ENCODE data around the gene BCL11B. TPM values are rescaled to one million over a fixed set of nuclear protein-coding genes. Genes with fewer than 3 reads are reported as not detected.

BCL11B gene
- total RNA-seq, 4 donors from 2014 or later = 7.7 to 10.2 (median 10.0) TPM

DNA sequence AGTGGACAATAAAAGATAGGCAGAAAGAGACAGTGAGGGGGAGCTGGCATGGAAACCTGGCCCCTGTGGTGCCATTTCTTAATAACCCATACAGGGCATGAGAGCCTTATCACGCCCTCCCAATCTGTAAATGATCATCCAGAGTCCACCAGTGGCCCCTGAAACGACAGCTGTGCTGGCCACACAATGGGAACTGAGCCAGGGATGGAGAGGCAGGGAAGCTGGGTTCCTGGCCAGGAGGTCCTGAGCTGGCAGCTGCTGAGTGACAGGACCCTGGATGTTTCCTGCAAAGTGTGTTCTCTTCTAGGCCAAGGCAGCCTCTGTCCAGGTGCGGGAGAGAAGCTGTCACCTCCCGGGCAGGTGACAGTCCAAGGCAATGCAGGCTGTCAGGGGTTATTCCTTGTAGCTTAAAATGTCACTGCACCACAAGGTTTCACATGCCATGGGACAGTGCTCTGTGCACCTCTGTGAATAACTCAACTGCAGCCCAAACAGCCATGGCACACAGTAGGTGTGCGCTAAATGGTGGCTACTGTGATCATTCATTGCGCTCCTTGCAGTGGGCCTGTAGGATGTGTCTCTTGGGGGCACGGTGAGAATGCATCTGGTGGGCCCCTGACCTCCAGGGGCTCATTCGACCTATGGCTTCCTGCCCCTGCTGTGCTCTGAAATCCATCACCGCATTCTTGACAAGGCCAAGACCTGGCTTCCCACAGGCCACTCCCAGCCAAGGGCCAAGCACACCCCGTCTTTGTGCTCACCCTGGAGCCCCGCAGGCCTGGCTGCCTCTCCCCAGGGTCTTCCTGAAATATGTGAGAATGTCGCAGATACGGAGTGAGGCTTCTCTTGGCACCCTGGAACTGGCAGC is 46.3 kb upstream of the BCL11B start:
- no peak overlapping the region for H3K4me3 ChIP-seq
- no peaks in the 10 kb centered on the region for H3K9me3 ChIP-seq
- H3K27me3 ChIP-seq = no peaks in the 10 kb centered on the region
- no peaks in the 10 kb centered on the region for H3K36me3 ChIP-seq
- TF ChIP-seq, protein P1, sequence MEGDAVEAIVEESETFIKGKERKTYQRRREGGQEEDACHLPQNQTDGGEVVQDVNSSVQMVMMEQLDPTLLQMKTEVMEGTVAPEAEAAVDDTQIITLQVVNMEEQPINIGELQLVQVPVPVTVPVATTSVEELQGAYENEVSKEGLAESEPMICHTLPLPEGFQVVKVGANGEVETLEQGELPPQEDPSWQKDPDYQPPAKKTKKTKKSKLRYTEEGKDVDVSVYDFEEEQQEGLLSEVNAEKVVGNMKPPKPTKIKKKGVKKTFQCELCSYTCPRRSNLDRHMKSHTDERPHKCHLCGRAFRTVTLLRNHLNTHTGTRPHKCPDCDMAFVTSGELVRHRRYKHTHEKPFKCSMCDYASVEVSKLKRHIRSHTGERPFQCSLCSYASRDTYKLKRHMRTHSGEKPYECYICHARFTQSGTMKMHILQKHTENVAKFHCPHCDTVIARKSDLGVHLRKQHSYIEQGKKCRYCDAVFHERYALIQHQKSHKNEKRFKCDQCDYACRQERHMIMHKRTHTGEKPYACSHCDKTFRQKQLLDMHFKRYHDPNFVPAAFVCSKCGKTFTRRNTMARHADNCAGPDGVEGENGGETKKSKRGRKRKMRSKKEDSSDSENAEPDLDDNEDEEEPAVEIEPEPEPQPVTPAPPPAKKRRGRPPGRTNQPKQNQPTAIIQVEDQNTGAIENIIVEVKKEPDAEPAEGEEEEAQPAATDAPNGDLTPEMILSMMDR (IDR thresholded peaks at IDR 0.05) = no peak
- TF ChIP-seq POLR2A (IDR thresholded peaks at IDR 0.05) = no peak
- peak in 1 of 3 donors; percentile 70 for DNase-seq
- peak overlapping the region in 3 of 4 donors; percentile 53 to 89 (median 84) for H3K27ac ChIP-seq
- H3K4me1 ChIP-seq = peaks cover 0 to 30% (median 0%) of the 10 kb centered on the region in 4 donors

DNA sequence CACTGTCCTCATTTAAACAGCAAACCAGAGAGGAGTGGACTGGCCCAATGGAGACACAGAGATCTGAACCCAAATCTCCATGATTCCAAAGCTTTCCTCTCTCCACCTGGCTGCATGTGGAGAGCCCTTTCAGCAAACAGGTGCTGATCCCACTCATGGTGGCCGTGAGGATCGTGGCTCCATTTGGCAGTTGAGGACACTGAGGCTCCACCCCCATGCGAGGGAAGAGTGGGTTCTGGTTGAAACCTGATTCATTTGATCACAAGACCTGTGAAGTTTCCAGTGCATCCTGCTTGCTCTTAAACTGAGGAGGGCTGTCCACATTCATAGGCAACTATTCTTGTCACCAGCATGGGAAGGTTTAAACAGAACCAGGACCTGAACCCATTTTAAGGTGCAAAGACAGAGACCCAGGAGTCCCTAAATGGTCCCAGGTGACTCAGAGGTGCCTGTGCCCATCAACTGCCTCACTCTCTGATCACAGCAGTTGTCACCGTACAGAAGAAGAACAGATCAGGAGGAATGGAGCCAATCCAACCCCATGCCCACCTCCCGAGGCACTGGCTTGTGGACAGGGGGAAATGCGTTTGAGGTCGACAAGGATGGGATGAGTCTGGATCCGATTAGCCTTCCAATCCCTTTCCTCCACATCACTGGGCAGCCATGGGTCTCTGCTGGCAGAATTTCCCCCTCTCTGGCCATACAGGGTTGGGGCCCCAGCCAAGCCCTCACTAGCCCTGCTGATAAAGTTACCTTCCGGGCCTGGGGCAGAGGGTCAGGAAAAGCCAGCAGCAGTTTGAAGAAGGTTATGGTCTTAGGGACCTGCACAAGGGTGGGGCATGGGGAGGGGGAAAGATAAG is 45.5 kb upstream of the BCL11B start:
- no peaks in the 10 kb centered on the region for H3K36me3 ChIP-seq
- TF ChIP-seq POLR2A (IDR thresholded peaks at IDR 0.05) = no peak
- TF ChIP-seq, protein P1 (IDR thresholded peaks at IDR 0.05) = no peak
- no peaks in the 10 kb centered on the region for H3K27me3 ChIP-seq
- no peak overlapping the region for H3K4me3 ChIP-seq
- no peak for DNase-seq
- H3K27ac ChIP-seq = peak overlapping the region in 3 of 4 donors; percentile 53 to 89 (median 84)
- peaks cover 0 to 30% (median 0%) of the 10 kb centered on the region in 4 donors for H3K4me1 ChIP-seq
- H3K9me3 ChIP-seq = no peaks in the 10 kb centered on the region

DNA sequence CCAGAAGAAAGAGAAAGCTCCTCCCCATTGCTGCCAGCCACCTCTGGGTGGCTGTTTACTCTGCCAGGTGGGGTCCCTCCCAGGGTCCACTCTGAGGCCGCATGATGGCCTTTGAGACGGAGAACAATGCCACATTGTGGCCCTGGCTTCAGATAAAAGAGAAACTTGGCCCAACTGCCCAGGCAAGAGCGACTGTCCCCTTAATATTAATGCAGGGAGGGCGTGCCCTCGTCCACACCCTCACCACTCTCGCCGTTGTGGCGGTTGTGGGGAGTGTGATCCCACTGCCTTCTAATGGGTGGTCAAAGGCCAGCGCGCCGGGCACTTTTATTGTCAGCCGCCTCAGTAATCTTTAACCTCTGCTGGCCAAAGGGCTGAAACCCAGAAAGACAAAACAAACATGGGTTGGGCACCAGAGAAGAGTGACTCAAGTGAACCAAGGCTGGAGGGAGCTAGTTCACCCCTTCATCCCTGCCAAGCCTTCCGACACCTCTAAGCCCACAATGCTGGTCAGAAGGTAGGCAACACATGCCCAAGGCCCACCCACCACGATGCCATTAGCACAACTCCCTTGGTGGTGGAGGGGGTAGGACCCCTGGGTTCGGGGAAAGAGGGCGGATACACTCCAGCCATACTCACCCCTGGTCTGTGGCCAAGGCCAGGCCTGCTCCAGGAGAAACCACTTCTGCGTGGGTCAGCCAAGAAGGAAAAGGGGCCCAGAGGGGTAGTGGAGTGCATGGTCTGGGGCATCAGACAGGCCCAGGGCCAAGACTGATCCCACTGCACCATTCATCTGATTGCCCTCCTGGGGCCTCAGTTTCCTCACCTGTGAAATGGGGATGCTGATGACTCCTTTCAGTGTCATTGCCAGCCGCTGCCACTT is 44.5 kb upstream of the BCL11B start:
- no peaks in the 10 kb centered on the region for H3K27me3 ChIP-seq
- H3K9me3 ChIP-seq = no peaks in the 10 kb centered on the region
- TF ChIP-seq, protein P1 (IDR thresholded peaks at IDR 0.05) = peak in 1 of 6 experiments; percentile 4
- peak in 1 of 2 donors; percentile 32 for TF ChIP-seq POLR2A (IDR thresholded peaks at IDR 0.05)
- H3K4me3 ChIP-seq = peak overlapping the region in 1 of 4 donors; percentile 5
- no peaks in the 10 kb centered on the region for H3K36me3 ChIP-seq
- peak overlapping the region in 3 of 4 donors; percentile 53 to 89 (median 84) for H3K27ac ChIP-seq
- DNase-seq = peak in 2 of 3 donors; percentile 90 to 91
- peaks cover 0 to 30% (median 0%) of the 10 kb centered on the region in 4 donors for H3K4me1 ChIP-seq

DNA sequence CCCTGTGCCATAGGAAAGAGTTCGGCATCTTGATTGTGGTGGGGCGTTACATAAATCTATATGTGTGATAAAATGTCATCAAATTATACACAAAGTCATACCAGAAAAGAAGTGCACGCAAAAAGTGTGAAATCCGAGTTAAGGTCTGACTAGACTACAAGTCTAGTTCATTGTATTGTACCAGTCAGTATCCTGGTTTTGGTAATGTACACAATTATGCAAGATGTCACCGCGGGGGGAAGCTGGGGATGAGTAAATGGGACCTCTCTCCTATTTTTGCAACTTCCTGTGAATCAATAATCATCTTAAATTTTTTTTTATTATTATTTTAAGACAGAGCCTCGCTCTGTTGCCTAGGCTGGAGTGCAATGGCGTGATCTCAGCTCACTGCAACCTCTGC is 43.2 kb upstream of the BCL11B start:
- Histone ChIP-seq H3K36me3 (no peaks in the 10 kb centered on the region), H3K27me3 (no peaks in the 10 kb centered on the region), H3K4me1 (peaks cover 0 to 21% (median 0%) of the 10 kb centered on the region in 4 donors), H3K27ac (no peak overlapping the region), H3K9me3 (no peaks in the 10 kb centered on the region), H3K4me3 (no peak overlapping the region)
- no peak for DNase-seq
- no peak for TF ChIP-seq POLR2A (IDR thresholded peaks at IDR 0.05)
- TF ChIP-seq, protein P1 (IDR thresholded peaks at IDR 0.05) = no peak

DNA sequence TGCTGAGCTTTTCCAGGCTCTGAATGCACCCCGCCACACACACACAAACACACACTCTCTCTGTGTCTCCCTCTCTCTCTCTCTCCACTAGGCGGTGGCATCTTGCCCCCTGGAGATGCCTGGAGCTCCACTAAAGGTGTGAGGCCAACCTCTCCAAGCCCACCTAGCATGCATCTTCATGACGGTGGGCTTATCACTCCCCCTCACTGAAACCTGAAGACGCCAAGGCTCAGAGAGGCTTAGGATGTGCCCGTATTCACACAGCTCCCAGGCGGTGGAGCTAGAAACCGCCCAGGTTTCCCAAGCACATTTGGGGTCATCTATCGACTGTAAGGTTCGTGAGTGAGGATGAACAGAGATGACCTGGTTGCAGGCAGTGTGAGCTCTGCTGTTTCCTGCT is 42.6 kb upstream of the BCL11B start:
- Histone ChIP-seq H3K27me3 (no peaks in the 10 kb centered on the region), H3K27ac (no peak overlapping the region), H3K9me3 (no peaks in the 10 kb centered on the region), H3K36me3 (no peaks in the 10 kb centered on the region), H3K4me1 (peaks cover 0 to 15% (median 0%) of the 10 kb centered on the region in 4 donors), H3K4me3 (no peak overlapping the region)
- TF ChIP-seq POLR2A (IDR thresholded peaks at IDR 0.05) = no peak
- TF ChIP-seq, protein P1 (IDR thresholded peaks at IDR 0.05) = no peak
- DNase-seq = no peak

Measured in Peyer's patch (tissue), 4 donors.